ENCODE data around the gene PKP4.

The PKP4 gene

GRCh38 chr2:158589303-158589702, 132.6 kb downstream of the PKP4 start:
- no peak for DNase-seq (ENCODE audit: low read depth in 4 of 4, low spot score in 1 of 4)

GRCh38 chr2:158598862-158599517, 142.2 kb downstream of the PKP4 start:
- no peak for DNase-seq (ENCODE audit: low read depth in 4 of 4, low spot score in 1 of 4)

GRCh38 chr2:158599609-158600008, 142.9 kb downstream of the PKP4 start:
- no peak for DNase-seq (ENCODE audit: low read depth in 4 of 4, low spot score in 1 of 4)

- DNase-seq (ENCODE audit: low read depth in 4 of 4, low spot score in 1 of 4) = no peak
Measured at GRCh38 chr2:158600155-158600802, 143.5 kb downstream of the PKP4 start.

GRCh38 chr2:158602027-158602426, 145.3 kb downstream of the PKP4 start:
- no peak for DNase-seq (ENCODE audit: low read depth in 4 of 4, low spot score in 1 of 4)

- no peak for DNase-seq (ENCODE audit: low read depth in 4 of 4, low spot score in 1 of 4)
Measured at GRCh38 chr2:158603205-158603604, 146.5 kb downstream of the PKP4 start.

- no peak for DNase-seq (ENCODE audit: low read depth in 4 of 4, low spot score in 1 of 4)
Measured at GRCh38 chr2:158603986-158604385, 147.2 kb downstream of the PKP4 start.

- no peak for DNase-seq (ENCODE audit: low read depth in 4 of 4, low spot score in 1 of 4)
Measured at GRCh38 chr2:158610059-158610458, 153.3 kb downstream of the PKP4 start.

GRCh38 chr2:158616480-158617000, 159.8 kb downstream of the PKP4 start:
- DNase-seq (ENCODE audit: low read depth in 4 of 4, low spot score in 1 of 4) = no peak

- DNase-seq (ENCODE audit: low read depth in 4 of 4, low spot score in 1 of 4) = no peak
Measured at GRCh38 chr2:158618891-158619490, 162.2 kb downstream of the PKP4 start.

- DNase-seq (ENCODE audit: low read depth in 4 of 4, low spot score in 1 of 4) = no peak
Measured at GRCh38 chr2:158619496-158619895, 162.7 kb downstream of the PKP4 start.

GRCh38 chr2:158620656-158621055, 163.9 kb downstream of the PKP4 start:
- no peak for DNase-seq (ENCODE audit: low read depth in 4 of 4, low spot score in 1 of 4)

GRCh38 chr2:158624071-158624667, 167.4 kb downstream of the PKP4 start:
- DNase-seq (ENCODE audit: low read depth in 4 of 4, low spot score in 1 of 4) = no peak

- DNase-seq (ENCODE audit: low read depth in 4 of 4, low spot score in 1 of 4) = no peak
Measured at GRCh38 chr2:158624961-158625360, 168.2 kb downstream of the PKP4 start.

- DNase-seq (ENCODE audit: low read depth in 4 of 4, low spot score in 1 of 4) = no peak
Measured at GRCh38 chr2:158629116-158629515, 172.4 kb downstream of the PKP4 start.

GRCh38 chr2:158633261-158633660, 176.5 kb downstream of the PKP4 start:
- no peak for DNase-seq (ENCODE audit: low read depth in 4 of 4, low spot score in 1 of 4)

- no peak for DNase-seq (ENCODE audit: low read depth in 4 of 4, low spot score in 1 of 4)
Measured at GRCh38 chr2:158634627-158635026, 177.9 kb downstream of the PKP4 start.

GRCh38 chr2:158635961-158636601, 179.3 kb downstream of the PKP4 start:
- no peak for DNase-seq (ENCODE audit: low read depth in 4 of 4, low spot score in 1 of 4)

- no peak for DNase-seq (ENCODE audit: low read depth in 4 of 4, low spot score in 1 of 4)
Measured at GRCh38 chr2:158637357-158637756, 180.6 kb downstream of the PKP4 start.

GRCh38 chr2:158644139-158644538, 187.4 kb downstream of the PKP4 start:
- no peak for DNase-seq (ENCODE audit: low read depth in 4 of 4, low spot score in 1 of 4)

- no peak for DNase-seq (ENCODE audit: low read depth in 4 of 4, low spot score in 1 of 4)
Measured at GRCh38 chr2:158645299-158645698, 188.5 kb downstream of the PKP4 start.

All from stimulated activated CD4-positive, alpha-beta T cell treated with anti-CD3 and anti-CD28 coated beads, Interleukin-1b, Interleukin-23, amount 100 ng/mL, for 24 hours (primary cell).